NCI-H2107 treated with DMSO at 0.1 percent for 48 hours (cell line): ENCODE data around the gene UBN1.

Experiments used
- DNase-seq: peaks from one replicate; lab custom pipeline; 2025; ENCODE audit not compliant: unreplicated experiment; lab: John Stamatoyannopoulos, UW

Gene UBN1, protein sequence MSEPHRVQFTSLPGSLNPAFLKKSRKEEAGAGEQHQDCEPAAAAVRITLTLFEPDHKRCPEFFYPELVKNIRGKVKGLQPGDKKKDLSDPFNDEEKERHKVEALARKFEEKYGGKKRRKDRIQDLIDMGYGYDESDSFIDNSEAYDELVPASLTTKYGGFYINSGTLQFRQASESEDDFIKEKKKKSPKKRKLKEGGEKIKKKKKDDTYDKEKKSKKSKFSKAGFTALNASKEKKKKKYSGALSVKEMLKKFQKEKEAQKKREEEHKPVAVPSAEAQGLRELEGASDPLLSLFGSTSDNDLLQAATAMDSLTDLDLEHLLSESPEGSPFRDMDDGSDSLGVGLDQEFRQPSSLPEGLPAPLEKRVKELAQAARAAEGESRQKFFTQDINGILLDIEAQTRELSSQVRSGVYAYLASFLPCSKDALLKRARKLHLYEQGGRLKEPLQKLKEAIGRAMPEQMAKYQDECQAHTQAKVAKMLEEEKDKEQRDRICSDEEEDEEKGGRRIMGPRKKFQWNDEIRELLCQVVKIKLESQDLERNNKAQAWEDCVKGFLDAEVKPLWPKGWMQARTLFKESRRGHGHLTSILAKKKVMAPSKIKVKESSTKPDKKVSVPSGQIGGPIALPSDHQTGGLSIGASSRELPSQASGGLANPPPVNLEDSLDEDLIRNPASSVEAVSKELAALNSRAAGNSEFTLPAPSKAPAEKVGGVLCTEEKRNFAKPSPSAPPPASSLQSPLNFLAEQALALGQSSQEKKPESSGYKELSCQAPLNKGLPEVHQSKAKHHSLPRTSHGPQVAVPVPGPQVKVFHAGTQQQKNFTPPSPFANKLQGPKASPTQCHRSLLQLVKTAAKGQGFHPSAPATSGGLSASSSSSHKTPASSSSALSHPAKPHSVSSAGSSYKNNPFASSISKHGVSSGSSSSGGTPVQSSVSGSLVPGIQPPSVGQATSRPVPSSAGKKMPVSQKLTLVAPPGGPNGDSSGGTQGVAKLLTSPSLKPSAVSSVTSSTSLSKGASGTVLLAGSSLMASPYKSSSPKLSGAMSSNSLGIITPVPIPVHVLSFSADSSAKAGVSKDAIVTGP (N-terminal part only)

DNA sequence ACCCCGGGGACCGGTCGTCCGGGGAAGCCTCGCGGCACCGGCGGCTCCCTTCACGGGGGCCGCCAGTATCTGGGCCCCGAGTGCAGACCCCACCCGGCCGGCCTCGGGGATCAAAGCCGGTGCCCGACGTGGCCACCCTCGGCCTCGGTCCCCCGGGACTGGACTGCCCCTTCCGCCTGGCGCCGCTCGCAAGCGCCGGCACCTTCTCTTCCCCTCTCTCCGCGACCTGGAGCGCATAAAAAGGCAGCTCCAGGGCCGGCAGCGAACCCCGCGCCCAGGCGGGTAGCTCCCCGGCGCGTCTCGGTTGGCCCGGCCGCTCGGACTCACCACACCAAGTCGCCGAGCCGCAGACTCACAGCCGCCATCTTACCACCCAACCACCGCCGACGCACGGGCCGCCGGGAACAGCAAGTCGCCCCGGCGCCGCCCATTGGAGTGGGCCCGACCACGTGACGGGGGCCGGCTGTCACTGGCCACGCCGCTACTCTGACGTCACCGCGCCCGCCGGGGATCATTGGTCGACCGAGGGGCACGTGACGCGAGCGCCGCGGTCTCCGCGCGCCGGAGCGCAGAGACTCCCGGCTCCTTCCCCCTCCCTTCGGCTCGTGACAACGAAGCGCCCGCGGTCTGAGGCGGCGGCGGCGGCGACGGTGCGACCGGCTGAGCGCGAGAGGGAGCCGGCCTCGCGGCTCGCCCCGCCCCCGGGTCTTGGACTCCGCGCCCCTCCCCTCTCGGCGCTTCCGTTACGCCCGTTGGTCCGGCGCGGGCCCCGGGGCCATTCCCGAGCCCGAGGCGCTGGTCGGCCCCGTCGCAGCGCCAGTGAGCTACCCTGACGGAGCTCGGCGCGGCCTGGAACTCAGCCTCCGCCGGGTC is at the start of gene UBN1, which contains the start of gene GLYR1:
Gene UBN1, plus strand, starts transcription at position 581 of the 873 bp plus-strand sequence. CDS start 5,437 bp downstream, outside the sequence.
Gene GLYR1, minus strand, starts transcription at position 388 of the 873 bp plus-strand sequence. Its CDS starts 23 bp downstream, at position 365.
- peak; percentile 87 for DNase-seq

DNA sequence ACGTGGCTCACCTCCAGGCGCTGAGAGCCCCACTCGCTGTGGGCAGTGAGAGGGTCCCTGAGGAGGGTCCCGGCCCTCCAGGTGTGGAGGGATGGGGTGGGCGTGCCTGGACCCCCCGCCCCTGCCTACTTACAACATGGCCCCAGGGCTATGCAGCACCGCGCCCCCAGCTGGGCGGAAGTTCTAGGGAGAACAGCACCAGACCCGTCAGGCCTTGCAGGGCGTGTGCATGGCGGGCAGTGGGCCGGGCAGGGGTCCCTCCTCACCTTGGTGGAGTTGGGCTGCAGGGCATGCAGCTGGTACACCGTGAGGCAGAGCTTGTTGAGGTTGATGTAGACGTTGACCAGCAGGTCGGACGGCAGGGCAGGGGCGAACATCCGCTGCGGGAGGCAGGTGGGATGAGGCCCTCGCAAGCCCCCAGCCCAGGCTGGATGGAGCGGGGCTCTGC is 49.5 kb upstream of the UBN1 start:
- no peak for DNase-seq

DNA sequence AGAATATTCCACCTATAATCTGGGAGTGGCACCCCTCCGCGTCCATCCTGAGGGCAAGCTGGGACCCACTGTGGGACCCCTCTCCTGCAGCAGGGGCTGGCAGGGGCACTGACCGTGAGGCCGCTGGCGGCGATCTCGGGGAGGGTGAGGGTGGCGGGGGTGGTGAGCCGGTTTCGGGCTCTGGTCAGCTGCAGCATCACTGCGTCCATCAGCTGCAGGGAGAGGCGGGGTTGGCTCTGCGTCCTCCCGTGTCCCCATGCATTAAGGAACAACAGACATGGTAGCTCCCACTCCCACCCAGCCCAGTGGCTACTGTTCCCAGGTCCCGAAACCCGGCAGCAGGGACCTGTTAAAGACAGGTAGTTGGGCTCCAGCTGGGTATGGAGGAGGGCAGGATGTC is 48.8 kb upstream of the UBN1 start:
- DNase-seq: no peak

DNA sequence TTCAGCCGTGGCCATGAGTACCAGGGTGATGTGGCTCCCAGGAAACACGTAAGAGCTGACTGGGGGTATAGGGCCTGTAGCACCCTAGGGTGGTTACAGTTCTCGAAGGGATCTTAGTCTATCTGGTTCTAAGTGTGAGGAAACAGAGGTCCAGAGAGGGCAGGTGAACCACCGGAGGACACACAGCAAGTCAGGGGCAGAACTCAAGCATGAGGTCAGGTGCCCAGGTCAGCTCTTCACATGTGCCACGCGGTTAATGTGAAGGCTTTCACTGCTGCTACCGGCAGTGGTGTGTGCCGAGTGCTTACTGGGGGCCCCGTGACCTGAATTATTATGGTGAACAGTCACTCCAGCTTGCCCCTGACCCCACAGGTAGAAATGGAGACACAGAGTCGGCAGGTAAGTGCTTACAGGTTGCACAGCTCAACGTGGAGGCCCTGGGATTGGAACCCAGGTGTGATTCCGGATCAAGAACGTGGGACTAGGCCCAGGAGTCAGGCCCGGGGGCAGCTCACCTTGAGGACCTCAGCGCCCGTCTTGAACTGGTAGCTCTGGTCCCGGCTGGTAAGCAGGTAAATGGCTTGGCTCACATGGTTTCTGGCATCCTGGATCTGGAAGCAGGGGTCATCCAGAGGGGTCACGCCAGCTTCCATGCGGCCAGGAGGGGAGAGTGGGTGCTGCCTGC is 48.0 kb upstream of the UBN1 start:
- no peak for DNase-seq

DNA sequence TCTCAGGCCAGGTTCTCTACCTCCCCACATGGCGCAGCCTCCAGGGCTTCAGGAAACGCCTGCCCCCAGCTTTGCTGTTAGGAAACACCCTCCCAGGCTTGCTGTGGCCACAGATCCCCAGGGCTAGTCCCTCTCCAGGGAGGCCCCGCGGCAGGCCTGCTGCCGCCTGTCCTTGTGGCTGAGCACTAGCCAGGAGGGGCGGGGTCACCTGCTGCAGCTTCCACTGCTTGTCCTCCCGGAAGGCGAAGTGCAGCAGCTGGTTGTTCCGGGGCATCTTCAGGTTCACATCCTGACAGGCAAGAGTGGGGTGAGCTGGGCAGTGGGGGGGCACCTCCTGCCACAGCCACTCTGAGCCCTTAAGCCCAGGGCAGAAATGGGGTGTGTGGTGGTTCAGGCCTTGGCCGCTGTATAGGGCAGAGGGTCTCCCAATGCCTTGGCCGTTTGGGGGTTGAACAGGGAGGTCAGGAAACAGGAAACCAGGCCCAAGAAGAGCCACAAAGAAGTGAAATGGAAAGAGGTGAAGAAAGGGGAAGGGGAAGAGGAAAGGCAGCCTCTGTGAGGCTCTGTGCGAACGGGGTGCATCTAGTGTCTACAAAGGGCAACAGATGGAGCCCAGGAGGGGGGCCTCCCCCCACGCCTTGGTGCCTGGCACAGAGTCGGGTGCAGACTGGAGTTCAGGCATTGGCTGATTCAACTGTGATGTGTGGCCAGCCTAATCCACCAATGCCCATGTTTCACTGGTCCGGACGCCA is 46.8 kb upstream of the UBN1 start:
- DNase-seq: peak; percentile 47

DNA sequence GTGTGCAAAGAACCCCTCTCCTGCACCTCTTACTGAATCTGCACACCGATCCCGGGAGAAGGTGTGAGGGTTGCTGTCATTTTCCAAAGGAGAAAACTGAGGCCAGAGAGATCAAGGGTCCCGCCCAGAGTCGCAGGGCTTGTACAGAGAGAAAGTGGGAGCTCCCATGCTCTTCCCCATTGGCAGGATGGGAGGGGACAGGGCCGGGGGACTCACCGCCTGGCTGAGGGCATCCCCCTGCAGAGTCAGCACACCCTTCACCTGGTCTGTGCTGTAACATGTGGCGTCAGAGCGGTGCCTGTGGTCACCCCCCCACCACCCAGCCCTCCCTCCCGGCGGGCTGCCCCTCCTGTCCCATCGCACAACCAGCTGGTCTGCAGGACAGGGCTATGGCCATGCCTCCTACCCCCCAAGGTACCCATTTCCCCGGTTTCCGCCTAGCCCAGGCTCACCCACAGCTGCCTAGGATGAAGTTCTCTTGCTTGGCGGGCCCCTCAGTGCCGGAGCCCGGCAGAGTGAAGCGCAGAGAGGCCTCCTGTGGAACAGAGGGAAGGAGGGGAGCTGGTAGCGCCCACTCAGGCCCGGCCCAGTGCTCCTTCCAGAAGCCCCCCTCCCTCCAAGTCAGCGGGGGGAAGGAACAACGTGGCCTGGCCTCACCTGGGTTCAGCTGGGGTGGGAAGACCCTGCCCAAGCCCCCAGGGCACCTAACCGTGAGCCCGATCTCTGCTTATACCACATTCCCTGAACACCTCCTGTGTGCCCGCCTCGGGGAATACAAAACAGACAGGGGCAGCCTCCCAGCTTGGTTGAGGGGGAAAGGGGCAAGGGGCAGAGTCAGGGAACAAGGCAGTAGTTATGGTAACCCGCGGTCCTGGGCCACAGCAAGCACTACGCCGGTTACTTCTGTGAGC is 46.0 kb upstream of the UBN1 start:
- DNase-seq: no peak

DNA sequence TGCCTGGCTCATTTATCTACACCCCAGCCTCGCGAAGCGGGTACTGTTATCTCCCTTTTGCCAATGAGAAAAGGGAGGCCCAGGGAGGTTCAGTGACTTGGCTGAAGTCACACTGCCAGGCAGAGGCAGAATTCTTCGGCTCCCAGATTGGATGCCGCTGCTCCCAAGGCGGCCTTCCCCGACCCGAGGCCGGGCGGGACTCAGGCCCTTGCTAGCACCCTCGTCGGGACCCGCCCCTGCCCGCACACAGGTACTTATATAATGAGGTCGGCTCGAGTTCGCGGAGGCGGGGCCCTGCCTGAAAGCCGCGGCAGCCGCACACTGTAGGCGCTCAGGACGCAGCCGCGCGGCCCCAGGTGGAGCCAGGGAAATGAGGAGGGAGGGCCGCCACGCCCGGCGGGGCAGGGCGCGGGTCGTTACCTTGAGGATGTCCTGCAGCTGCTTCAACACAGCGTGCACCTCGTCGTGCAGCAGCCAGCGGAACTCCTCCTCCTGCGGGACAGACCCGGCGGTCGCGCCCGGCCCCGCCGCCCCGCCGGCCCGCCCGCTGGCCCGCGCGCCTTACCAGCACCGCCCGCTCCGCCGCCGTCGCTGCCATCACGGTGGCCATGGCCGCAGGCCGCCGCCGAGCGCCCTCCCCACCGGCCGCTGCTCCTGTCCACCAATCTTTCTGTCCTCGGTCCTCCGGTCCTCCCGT is 45.2 kb upstream of the UBN1 start, which contains the start of gene ROGDI:
Gene ROGDI, minus strand, starts transcription at position 672 of the 697 bp plus-strand sequence. Its CDS starts 62 bp downstream, at position 610.
- peak; percentile 76 for DNase-seq

DNA sequence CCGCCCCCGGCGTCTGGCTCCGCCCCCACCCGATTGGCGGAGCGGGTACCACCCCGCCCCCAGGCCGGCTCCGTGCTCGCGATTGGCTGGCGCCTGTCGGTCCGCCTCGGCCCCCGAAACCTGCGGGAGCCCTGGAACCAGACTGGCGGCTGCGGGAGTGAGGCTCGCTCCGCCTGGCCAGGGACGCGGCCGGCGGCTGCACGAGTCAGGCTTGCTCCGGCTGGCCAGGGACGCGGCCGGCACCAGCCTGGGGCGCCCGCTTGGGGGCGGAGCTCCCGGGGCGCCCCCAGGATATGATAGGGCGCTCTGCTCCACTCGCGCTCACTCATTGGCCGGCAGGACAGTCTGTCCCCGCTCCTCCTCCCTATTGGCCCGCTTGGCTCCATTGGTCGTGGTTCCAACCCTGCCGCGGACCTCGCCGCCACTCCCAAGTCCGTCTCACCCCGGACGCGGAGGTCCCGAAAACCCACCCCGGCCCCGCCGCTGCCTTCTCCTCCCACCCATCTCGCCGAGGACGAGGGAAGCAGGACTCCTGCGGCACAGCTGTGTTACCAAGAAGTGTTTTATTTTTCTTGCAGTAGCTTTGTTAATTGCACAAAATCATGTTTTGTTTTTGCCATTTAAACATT is 44.5 kb upstream of the UBN1 start:
- DNase-seq: peak; percentile 49

DNA sequence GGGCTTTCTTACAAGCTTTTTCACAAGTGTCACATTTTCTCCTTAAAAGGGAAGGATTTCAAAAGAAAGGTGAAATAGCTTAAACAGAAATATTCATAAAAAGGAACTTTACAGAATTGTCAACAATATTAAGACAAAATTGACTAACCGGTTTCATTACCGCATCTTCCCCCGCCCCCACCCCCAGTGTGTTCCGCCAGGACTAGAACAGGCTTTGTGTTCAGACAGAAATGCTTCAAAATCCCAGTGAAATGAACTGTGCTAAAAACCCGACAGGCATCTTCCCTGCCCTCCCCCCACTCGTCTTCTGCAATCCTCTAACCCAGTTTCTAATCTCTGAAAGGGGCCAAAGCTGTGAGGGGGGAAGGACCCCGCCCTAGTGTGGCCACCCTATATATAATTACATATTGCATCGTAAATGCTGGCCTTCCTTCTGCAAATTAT is 43.9 kb upstream of the UBN1 start:
- DNase-seq: no peak

DNA sequence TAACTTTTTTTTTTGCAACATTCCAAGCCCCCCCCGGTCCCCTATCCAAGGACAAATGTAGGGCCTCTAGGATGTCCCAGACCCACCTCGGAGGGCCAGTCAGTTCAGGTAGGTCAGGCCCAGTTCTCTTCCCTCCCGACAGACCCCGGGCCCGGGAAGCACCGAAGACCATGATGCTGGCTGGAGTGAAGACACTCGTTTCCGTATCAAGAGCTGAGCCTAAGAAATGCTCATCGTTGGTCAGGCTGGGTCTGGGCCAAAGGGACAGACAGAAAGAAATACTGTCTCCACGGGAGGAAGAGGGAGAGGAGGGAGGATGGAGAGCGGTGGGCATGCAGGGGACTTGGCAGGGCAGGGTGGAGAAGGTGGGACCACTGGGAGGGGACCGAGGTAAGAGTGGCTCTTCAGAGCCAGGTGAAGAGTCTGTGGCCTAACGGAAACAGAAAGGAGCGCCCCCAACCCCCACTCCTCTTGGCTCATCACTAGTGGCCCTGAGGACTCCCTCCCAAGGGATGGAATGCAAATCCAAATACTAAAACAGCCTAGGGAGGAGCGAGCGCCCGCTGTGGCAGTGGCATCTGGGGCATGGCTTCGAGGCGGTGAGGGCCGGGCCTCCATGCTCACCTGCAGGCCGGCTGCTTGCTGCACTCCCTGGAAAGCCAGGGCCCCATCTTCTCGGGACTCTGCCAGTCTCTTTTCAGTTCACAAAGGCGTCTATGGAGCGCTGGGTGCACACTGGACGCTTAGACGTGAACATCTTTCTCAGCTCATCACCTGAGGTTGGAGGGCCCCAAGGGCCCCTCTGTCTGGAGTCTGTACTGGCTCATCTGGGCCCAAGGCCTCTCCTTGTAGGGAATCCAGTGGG is 43.2 kb upstream of the UBN1 start:
- DNase-seq: no peak

DNA sequence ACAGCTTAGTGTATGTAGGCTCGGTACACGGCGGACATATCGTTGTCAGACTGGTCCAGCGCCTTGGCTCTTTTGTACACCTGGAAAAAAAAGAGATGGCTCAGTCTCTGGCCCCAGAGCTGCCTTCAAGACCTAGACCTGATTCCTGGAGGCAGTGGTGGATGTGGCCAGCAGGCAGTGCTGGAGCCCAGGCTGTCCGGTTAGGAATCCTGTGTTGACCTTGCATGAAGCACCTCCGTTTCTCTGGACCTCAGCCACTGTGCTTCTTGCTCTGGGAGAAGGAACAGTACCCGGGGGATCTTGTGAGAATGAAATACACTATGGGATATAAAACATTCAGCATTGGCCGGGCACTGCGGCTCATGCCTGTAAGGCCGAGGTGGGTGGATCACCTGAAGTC is 42.0 kb upstream of the UBN1 start:
- DNase-seq: no peak

DNA sequence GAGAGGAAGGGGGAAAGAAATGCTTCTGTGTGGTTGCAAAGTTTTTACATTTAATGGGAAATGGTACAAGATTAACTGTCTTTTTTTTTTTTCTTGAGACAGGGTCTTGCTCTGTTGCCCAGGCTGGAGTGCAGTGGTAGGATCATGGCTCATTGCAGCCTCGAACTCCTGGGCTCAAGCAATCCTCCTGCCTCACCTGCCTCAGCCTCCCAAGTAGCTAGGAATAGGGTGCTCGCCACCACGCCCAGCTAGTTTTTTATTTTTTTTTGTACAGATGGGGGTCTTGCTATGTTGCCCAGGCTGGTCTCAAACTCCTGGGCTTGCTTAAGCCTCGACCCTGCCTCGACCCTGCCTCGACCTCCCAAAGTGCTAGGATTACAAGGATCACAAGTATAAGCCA is 41.0 kb upstream of the UBN1 start:
- no peak for DNase-seq

DNA sequence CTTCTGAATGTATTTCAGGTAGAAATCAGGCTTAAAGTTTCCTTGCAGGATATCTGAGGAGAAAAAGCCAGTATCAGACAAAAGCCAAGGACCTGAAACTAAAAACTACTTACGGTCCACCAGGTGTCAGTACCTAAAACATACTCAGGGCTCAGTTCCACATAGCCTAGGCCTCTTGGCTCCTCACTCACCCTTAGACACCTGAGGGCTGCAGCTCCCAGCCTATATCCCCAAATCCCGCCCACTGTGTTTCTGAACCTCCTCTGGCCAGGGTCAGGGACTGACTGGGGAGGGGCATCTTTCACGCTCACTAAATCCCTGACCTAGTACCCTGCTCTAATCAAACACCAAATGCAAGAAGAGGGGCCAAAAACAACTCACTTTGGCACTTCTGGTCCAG is 36.0 kb upstream of the UBN1 start:
- DNase-seq: no peak

DNA sequence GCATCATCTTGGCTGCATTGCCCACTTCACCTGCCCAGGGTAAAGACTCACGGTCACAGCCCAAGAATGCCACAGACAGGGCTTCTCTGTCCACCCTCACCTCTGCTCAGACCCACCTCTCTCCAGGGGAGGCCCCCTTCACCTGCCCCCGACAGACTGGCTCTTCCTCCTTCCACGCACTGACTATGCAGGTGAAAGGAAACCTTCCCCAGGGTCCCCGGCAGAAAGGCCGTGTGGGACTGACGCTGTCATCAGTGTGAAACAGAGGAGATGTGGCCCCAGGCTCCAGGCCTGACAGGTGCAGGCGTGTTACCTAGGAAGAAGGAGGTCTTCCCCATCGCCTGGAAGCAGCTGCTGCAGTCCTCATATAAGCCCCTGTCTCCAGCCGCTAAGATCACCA is 35.5 kb upstream of the UBN1 start:
- no peak for DNase-seq

DNA sequence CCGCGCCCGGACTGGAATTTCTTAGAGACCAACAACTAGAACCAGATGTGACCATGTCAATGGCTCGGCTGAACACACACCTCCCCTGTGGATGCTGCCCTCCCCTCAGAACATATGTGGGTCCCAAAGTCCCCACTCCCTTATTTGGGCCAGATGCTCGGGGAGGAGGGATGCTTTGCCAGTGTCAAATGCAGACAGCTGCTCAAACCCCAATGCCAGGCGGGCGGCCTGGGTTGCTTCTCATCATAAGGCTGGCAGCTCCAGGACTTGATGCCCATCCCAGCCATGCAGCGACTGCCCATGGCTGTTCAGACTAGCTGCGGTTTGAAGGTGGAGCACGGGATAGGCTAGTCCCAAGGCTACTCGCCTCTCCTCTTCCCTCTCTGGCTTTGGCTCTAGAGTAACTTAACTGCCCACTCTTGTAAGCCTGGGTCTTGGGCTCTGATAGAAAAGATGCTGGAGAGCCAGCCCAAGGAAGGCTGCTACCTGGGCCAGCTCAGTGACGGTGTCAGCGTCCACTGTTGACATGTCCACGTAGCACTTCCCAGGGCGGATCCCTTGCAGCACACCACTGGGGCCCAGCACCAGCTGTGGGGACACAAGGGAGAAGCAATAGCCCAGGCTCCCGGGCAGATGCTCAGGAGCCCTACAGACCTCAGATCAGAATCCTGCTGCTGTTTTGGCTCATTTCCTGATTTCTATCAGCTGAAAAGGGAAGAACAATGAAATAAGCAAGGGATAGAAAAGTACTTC is 33.9 kb upstream of the UBN1 start:
- no peak for DNase-seq
